Measurements from ENCODE around the gene AGAP4. TPM values are rescaled to one million over a fixed set of nuclear protein-coding genes. Genes with fewer than 3 reads are reported as not detected.
"Not testable (repeated sequence)": the region's sequence is repeated elsewhere in the genome, so short reads cannot be mapped to it uniquely, and the experiment has no call there.

AGAP4 gene
- total RNA-seq, 2 donors from 2014 or later = 20.9 to 21.5 TPM

DNA sequence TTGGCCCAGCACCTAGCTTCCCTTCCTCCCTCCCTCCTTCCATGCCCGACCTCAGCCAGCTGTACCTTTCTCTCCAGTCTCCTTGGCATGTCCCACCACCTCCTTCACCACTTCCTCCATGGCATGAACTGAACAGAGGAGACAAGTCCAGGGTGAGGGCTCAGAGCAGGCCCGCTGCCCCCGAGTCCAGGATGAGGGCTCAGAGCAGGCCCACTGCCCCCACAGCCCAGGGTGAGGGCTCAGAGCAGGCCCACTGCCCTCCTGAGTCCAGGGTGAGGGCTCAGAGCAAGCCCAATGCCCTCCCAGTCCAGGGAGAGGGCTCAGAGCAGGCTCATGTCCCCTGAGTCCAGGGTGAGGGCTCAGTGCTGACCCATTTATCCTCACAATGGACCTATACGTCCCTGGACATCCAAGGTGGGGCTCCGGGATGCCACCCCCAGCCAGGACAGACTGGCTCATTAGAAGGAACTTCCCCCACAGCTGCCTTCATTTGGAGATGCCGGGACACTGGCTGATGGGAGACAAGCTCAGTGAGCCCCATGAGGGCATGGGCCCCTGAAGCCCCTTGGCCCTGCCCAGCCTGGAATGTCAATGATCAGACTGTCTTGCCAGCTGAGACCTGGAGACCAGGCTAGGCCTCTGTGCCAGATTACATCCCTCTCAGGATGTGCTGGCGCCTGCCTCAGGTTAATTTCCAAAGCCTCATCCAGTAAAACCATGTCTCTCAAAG lies 30.0 kb downstream of the AGAP4 start:
- ATAC-seq (no peak), DNase-seq (no peak)
- H3K9me3 ChIP-seq (ENCODE audit: control insufficient read depth, low read length, poor library complexity, severe bottlenecking) = no peaks in the 10 kb centered on the region
- no peaks in the 10 kb centered on the region for H3K36me3 Mint-ChIP-seq (ENCODE audit: low read depth)
- no peak overlapping the region for H3K4me3 Mint-ChIP-seq
- peaks cover 4% of the 10 kb centered on the region for H3K4me1 Mint-ChIP-seq
- peaks cover 4% of the 10 kb centered on the region for H3K27me3 Mint-ChIP-seq
- H3K27ac Mint-ChIP-seq = no peak overlapping the region

GRCh38 chr10:45814146-45814545 lies 33.2 kb downstream of the AGAP4 start:
- H3K4me1 Mint-ChIP-seq, DNase-seq, ATAC-seq: not testable (repeated sequence)

DNA sequence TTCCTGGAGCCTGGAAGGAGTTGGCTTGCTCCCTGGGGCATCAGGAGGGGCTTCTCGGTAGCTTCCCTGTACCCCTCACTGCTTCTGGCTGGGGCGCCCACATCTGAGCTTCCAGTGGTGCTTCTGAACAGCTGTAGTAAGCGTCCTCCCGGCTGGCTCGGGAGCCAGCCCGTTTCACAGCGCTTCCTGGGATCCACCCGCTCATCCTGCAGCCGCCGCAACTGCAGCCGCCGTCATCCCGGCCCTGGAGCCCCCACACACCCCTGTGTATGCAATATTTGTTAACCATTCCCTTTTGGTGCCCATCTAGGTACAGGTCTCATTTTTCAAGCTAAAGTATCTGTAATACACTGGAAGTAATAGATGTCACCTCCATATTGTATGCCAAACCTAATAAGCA lies 34.3 kb downstream of the AGAP4 start:
- ATAC-seq, H3K27me3 Mint-ChIP-seq: not testable (repeated sequence)

More at GRCh38 chr10:45814146-45814545, 33.2 kb downstream of the AGAP4 start:
- not testable (repeated sequence) for H3K36me3 Mint-ChIP-seq (ENCODE audit: low read depth); H3K27me3 Mint-ChIP-seq; H3K4me3 Mint-ChIP-seq; H3K9me3 ChIP-seq (ENCODE audit: control insufficient read depth, low read length, poor library complexity, severe bottlenecking); H3K27ac Mint-ChIP-seq

GRCh38 chr10:45811075-45811474 lies 36.2 kb downstream of the AGAP4 start:
- H3K9me3 ChIP-seq (ENCODE audit: control insufficient read depth, low read length, poor library complexity, severe bottlenecking) = no peaks in the 10 kb centered on the region
- no peak for ATAC-seq
- DNase-seq = no peak
- Mint-ChIP-seq H3K27me3 (peaks cover 20% of the 10 kb centered on the region), H3K4me1 (peaks cover 2% of the 10 kb centered on the region), H3K27ac (no peak overlapping the region), H3K4me3 (no peak overlapping the region), H3K36me3 (ENCODE audit: low read depth) (no peaks in the 10 kb centered on the region)

More for the DNA sequence above, 34.3 kb downstream of the AGAP4 start:
- H3K27ac Mint-ChIP-seq; H3K9me3 ChIP-seq (ENCODE audit: control insufficient read depth, low read length, poor library complexity, severe bottlenecking); DNase-seq; H3K4me1 Mint-ChIP-seq; H3K36me3 Mint-ChIP-seq (ENCODE audit: low read depth): not testable (repeated sequence)
- H3K4me3 Mint-ChIP-seq = peak overlapping the region; percentile 12

GRCh38 chr10:45809837-45810236 lies 37.5 kb downstream of the AGAP4 start:
- Mint-ChIP-seq H3K4me1 (peaks cover 2% of the 10 kb centered on the region), H3K27ac (no peak overlapping the region), H3K36me3 (ENCODE audit: low read depth) (no peaks in the 10 kb centered on the region), H3K4me3 (no peak overlapping the region), H3K27me3 (peaks cover 20% of the 10 kb centered on the region)
- DNase-seq (no peak), ATAC-seq (no peak)
- H3K9me3 ChIP-seq (ENCODE audit: control insufficient read depth, low read length, poor library complexity, severe bottlenecking) = no peaks in the 10 kb centered on the region

- H3K27me3 Mint-ChIP-seq = peaks cover 25% of the 10 kb centered on the region
- not testable (repeated sequence) for H3K36me3 Mint-ChIP-seq (ENCODE audit: low read depth); DNase-seq; H3K27ac Mint-ChIP-seq; H3K4me3 Mint-ChIP-seq; H3K4me1 Mint-ChIP-seq; ATAC-seq; H3K9me3 ChIP-seq (ENCODE audit: control insufficient read depth, low read length, poor library complexity, severe bottlenecking)
These were observed 42.3 kb downstream of the AGAP4 start for GRCh38 chr10:45804996-45805395.

GRCh38 chr10:45803060-45804010 lies 44.0 kb downstream of the AGAP4 start:
- H3K27ac Mint-ChIP-seq; H3K4me1 Mint-ChIP-seq; H3K36me3 Mint-ChIP-seq (ENCODE audit: low read depth); H3K9me3 ChIP-seq (ENCODE audit: control insufficient read depth, low read length, poor library complexity, severe bottlenecking); DNase-seq; H3K4me3 Mint-ChIP-seq; ATAC-seq: not testable (repeated sequence)
- H3K27me3 Mint-ChIP-seq = peaks cover 19% of the 10 kb centered on the region

DNA sequence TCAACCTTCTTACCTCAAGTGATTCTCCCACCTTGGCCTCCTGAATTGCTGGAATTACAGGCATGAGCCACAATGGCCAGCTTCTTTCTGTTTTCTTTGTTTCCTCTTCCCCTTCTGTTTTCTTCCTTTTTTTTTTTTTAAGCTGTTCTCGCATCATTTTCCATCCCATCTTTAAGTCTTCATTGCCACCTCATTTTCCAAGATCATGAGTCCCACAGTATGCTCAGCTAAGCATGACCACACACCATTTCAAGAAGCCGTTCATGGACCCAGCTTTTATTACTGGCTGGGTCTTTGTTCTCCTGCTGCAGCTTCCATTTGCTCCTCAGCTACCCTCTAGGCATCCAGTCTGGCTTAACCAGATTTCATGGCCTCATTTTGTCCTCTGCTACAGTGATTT lies 52.5 kb downstream of the AGAP4 start:
- not testable (repeated sequence) for H3K4me1 Mint-ChIP-seq; H3K4me3 Mint-ChIP-seq; H3K27me3 Mint-ChIP-seq; H3K9me3 ChIP-seq (ENCODE audit: control insufficient read depth, low read length, poor library complexity, severe bottlenecking); ATAC-seq; DNase-seq; H3K36me3 Mint-ChIP-seq (ENCODE audit: low read depth); H3K27ac Mint-ChIP-seq

DNA sequence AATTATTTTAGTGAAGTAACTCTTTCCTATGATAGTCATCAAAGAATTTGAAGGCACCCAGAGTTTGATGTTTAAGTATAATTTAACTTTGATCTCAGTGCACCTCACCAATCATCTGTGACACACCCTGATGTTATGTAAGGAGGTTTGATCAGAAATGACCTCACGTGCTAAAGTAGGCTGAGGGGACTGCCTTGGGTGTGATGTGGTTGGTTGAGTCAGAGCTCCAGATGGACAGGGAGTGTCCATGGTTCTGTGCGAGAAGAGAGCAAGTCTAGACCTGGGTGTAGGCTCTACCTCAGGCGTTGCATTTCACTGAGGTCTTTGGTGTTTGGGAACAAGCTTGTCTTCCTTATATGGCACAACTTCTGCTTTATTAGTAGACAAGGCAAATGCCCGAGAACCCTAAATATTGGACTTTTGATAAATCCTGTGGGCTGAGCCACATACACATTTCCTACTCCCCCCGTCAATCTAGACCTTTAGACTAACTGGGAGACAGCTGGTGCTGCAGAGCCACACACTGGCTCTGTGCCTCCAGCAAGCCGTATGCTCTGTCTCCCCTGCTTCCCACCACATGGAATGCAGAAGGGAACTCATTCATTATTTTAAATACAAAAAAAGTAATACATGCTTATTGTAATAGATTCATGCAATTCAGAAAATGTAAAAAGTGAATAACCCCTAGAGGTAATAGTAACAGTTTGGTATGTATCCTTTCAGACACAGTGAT lies 56.4 kb downstream of the AGAP4 start:
- H3K4me3 Mint-ChIP-seq; H3K36me3 Mint-ChIP-seq (ENCODE audit: low read depth); ATAC-seq: not testable (repeated sequence)

GRCh38 chr10:45789991-45790390 lies 57.3 kb downstream of the AGAP4 start:
- H3K9me3 ChIP-seq (ENCODE audit: control insufficient read depth, low read length, poor library complexity, severe bottlenecking); H3K36me3 Mint-ChIP-seq (ENCODE audit: low read depth); ATAC-seq; H3K4me3 Mint-ChIP-seq; H3K27ac Mint-ChIP-seq; H3K4me1 Mint-ChIP-seq; H3K27me3 Mint-ChIP-seq; DNase-seq: not testable (repeated sequence)

More for the DNA sequence above, 56.4 kb downstream of the AGAP4 start:
- H3K9me3 ChIP-seq (ENCODE audit: control insufficient read depth, low read length, poor library complexity, severe bottlenecking); DNase-seq; H3K4me1 Mint-ChIP-seq; H3K27ac Mint-ChIP-seq; H3K27me3 Mint-ChIP-seq: not testable (repeated sequence)

- H3K9me3 ChIP-seq (ENCODE audit: control insufficient read depth, low read length, poor library complexity, severe bottlenecking); H3K36me3 Mint-ChIP-seq (ENCODE audit: low read depth); H3K27me3 Mint-ChIP-seq; ATAC-seq; H3K27ac Mint-ChIP-seq; DNase-seq; H3K4me1 Mint-ChIP-seq; H3K4me3 Mint-ChIP-seq: not testable (repeated sequence)
These were observed 60.0 kb downstream of the AGAP4 start for GRCh38 chr10:45787212-45787741.

DNA sequence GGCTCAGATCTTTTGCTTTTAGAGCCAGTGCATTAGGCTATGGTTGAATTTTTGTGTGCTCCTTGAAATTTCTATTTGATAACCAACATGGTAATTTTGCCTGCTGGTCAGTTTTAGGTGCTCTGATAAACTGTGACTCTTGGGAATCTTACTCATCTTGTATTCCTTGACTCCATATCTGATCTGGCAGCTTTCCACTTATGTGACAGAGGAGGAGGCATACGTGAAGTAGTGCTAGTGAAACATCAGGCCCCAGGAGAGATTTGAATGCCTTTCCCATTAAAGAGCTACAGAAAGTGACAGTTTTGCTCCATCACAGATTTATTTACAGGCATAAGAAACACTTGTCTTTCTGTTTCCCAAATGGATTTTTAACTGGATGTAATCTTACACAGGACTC lies 61.1 kb downstream of the AGAP4 start:
- not testable (repeated sequence) for DNase-seq; ATAC-seq; H3K4me1 Mint-ChIP-seq; H3K36me3 Mint-ChIP-seq (ENCODE audit: low read depth); H3K9me3 ChIP-seq (ENCODE audit: control insufficient read depth, low read length, poor library complexity, severe bottlenecking); H3K27me3 Mint-ChIP-seq; H3K4me3 Mint-ChIP-seq; H3K27ac Mint-ChIP-seq
